Testis (tissue), 2 donors: Measurements from ENCODE around the gene FXYD3.

ENCODE experiments used
- CTCF ChIP-seq, 3 experiments: fragments of 450-650 bp in 2 of 3; fragments of 200-600 bp in 1 of 3; sonication (generic) in 1 of 3; IDR thresholded peaks; one replicate each; pipeline ENCODE4 v1.5.1; 2016 to 2019; ENCODE audit warnings: antibody characterized with exemption in 3 of 3, mild to moderate bottlenecking in 2 of 3, moderate library complexity in 1 of 3
- POLR2A ChIP-seq: fragments of 450-650 bp; IDR thresholded peaks from one replicate; pipeline ENCODE4 v1.6.1; 2017; ENCODE audit warnings: antibody characterized with exemption, mild to moderate bottlenecking, moderate library complexity

- no peak for TF ChIP-seq CTCF (IDR thresholded peaks at IDR 0.05)
- no peak for TF ChIP-seq POLR2A
Observed at GRCh38 chr19:35074426-35075201, 41.0 kb upstream of the FXYD3 start.
